Measurements from ENCODE around the gene RAC3. TPM values are rescaled to one million over a fixed set of nuclear protein-coding genes. Genes with fewer than 3 reads are reported as not detected.

The RAC3 gene
- total RNA-seq, 3 donors from 2014 or later (not counting 1 experiment from before 2014, with no cell fraction given) = 0.61 to 2.2 (median 2.1) TPM

GRCh38 chr17:81990836-81991683 is 40.4 kb upstream of the RAC3 start:
- H3K4me1 ChIP-seq (ENCODE audit: control insufficient read depth, insufficient read depth, low read length) = no peaks in the 10 kb centered on the region
- no peak for ATAC-seq
- no peaks in the 10 kb centered on the region for H3K9me3 ChIP-seq (ENCODE audit: control insufficient read depth, insufficient read depth, low read length)
- 96% methylated on average over 25 of the region's 25 CpGs for WGBS (ENCODE audit: insufficient coverage)
- peaks cover 4% of the 10 kb centered on the region for H3K36me3 ChIP-seq (ENCODE audit: control insufficient read depth, insufficient read depth, low read length)
- H3K4me3 ChIP-seq (ENCODE audit: low read length) = no peak overlapping the region
- no peak for TF ChIP-seq CTCF (IDR thresholded peaks at IDR 0.05)
- DNase-seq = no peak
- intact Hi-C loops (cut with micrococcal nuclease) = no loop called here
- H3K27me3 Mint-ChIP-seq (ENCODE audit: low read depth in 2 of 2) = no peaks in the 10 kb centered on the region
- no peaks in the 10 kb centered on the region for H3K27me3 ChIP-seq (ENCODE audit: control insufficient read depth, insufficient read depth, low read length)
- no peaks in the 10 kb centered on the region for H3K36me3 Mint-ChIP-seq
- H3K9me3 Mint-ChIP-seq = no peaks in the 10 kb centered on the region
- no peak overlapping the region for H3K27ac ChIP-seq (ENCODE audit: low read length)
- peaks cover 6 to 14% of the 10 kb centered on the region in 2 donors for H3K4me1 Mint-ChIP-seq
- H3K4me3 Mint-ChIP-seq = no peak overlapping the region
- no peak overlapping the region for H3K27ac Mint-ChIP-seq

GRCh38 chr17:81991684-81992305 is 39.7 kb upstream of the RAC3 start:
- Mint-ChIP-seq H3K27me3 (ENCODE audit: low read depth in 2 of 2) (no peaks in the 10 kb centered on the region), H3K4me1 (peaks cover 6 to 10% of the 10 kb centered on the region in 2 donors), H3K36me3 (no peaks in the 10 kb centered on the region), H3K4me3 (no peak overlapping the region), H3K27ac (no peak overlapping the region), H3K9me3 (no peaks in the 10 kb centered on the region)
- intact Hi-C loops (cut with micrococcal nuclease) = no loop called here
- TF ChIP-seq CTCF (IDR thresholded peaks at IDR 0.05) = no peak
- Histone ChIP-seq H3K9me3 (ENCODE audit: control insufficient read depth, insufficient read depth, low read length) (no peaks in the 10 kb centered on the region), H3K36me3 (ENCODE audit: control insufficient read depth, insufficient read depth, low read length) (no peaks in the 10 kb centered on the region), H3K4me1 (ENCODE audit: control insufficient read depth, insufficient read depth, low read length) (no peaks in the 10 kb centered on the region), H3K27me3 (ENCODE audit: control insufficient read depth, insufficient read depth, low read length) (no peaks in the 10 kb centered on the region), H3K4me3 (ENCODE audit: low read length) (no peak overlapping the region), H3K27ac (ENCODE audit: low read length) (no peak overlapping the region)
- ATAC-seq (no peak), DNase-seq (no peak)
- WGBS (ENCODE audit: insufficient coverage) = 87% methylated on average over 31 of the region's 31 CpGs

GRCh38 chr17:81992306-81993102 is 39.0 kb upstream of the RAC3 start:
- no peak for ATAC-seq
- Mint-ChIP-seq H3K36me3 (no peaks in the 10 kb centered on the region), H3K4me3 (no peak overlapping the region), H3K27me3 (ENCODE audit: low read depth in 2 of 2) (no peaks in the 10 kb centered on the region), H3K27ac (no peak overlapping the region), H3K9me3 (no peaks in the 10 kb centered on the region), H3K4me1 (peaks cover 4 to 6% of the 10 kb centered on the region in 2 donors)
- no peak overlapping the region for H3K4me3 ChIP-seq (ENCODE audit: low read length)
- no peaks in the 10 kb centered on the region for H3K4me1 ChIP-seq (ENCODE audit: control insufficient read depth, insufficient read depth, low read length)
- intact Hi-C loops (cut with micrococcal nuclease) = no loop called here
- H3K9me3 ChIP-seq (ENCODE audit: control insufficient read depth, insufficient read depth, low read length) = no peaks in the 10 kb centered on the region
- no peak for TF ChIP-seq CTCF (IDR thresholded peaks at IDR 0.05)
- no peaks in the 10 kb centered on the region for H3K27me3 ChIP-seq (ENCODE audit: control insufficient read depth, insufficient read depth, low read length)
- no peak for DNase-seq
- H3K27ac ChIP-seq (ENCODE audit: low read length) = no peak overlapping the region
- WGBS (ENCODE audit: insufficient coverage) = 95% methylated on average over 31 of the region's 31 CpGs
- peaks cover 3% of the 10 kb centered on the region for H3K36me3 ChIP-seq (ENCODE audit: control insufficient read depth, insufficient read depth, low read length)
